ENCODE data around the gene APLNR.

APLNR gene

DNA sequence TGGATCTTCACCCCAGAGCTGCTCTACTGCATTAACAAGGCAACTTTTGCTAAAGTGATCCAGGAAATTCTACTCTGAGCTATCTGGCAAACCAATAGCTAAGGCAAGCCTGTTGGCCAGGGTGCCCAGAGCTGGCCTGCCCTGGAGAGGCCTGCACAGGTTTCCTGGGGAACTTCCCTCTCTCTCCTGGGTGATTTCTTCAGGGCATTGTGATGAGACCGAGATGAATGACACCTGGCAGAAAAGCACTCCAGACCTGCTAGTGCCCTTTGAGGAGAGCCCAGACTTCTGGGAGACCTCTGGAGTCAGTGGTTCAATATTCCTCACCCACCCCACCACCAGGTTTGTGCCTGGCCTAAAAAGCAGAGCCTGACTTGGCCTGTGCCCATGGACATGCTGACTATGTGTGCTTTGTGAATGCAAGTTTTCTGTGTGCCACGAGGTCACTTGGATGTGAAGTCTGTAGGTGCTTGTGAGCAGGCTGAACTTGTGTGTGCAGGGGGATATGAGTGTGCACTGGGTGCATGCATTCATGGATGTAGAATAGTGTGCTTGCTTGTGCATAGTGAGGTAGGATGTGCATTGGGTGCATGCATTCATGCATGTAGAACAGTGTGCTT lies 4.4 kb upstream of the APLNR start:
- TF ChIP-seq, protein P1, sequence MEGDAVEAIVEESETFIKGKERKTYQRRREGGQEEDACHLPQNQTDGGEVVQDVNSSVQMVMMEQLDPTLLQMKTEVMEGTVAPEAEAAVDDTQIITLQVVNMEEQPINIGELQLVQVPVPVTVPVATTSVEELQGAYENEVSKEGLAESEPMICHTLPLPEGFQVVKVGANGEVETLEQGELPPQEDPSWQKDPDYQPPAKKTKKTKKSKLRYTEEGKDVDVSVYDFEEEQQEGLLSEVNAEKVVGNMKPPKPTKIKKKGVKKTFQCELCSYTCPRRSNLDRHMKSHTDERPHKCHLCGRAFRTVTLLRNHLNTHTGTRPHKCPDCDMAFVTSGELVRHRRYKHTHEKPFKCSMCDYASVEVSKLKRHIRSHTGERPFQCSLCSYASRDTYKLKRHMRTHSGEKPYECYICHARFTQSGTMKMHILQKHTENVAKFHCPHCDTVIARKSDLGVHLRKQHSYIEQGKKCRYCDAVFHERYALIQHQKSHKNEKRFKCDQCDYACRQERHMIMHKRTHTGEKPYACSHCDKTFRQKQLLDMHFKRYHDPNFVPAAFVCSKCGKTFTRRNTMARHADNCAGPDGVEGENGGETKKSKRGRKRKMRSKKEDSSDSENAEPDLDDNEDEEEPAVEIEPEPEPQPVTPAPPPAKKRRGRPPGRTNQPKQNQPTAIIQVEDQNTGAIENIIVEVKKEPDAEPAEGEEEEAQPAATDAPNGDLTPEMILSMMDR (IDR thresholded peaks at IDR 0.05; ENCODE audit: low read depth, low read length) = no peak
- no peak for DNase-seq (ENCODE audit: extremely low read depth, low read depth)

DNA sequence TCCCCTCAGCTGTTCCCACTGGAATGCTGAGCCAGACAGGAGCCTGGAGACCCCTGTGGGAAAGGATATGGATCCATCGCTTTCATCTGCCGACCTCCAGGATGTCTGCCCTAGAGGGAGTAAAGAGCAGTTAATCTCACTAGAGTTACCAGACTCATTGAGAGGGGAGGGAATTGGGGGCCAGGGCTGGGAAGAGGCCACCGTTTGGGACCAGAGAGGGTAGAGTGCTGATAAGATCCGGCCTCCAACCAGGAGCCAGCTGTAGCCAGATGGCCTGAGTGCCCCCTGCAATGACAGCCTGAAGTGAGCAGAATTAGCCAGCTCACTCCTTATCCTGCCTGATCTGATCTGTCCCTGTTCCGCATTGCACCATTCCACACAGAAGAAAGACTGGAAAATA lies 3.7 kb upstream of the APLNR start:
- DNase-seq (ENCODE audit: extremely low read depth, low read depth) = no peak
- TF ChIP-seq, protein P1 (IDR thresholded peaks at IDR 0.05; ENCODE audit: low read depth, low read length) = no peak

DNA sequence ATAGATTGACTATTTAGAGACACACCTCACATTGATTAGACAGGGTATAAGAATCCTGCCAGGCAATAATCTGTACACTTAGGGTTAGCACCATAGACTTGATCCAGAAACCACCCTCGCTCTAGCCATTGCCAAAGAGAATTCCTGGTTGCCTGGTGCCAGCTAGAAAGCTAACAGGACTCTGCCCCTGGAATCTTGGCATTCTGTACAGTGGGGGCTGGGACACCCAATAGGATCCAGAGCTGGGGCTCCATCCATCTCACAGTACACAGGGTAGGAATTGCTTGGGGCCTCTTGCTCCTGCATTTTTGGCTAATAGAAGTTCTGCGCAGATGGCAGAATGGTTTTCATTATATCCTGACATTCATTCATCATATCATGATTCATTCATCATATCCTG lies 3.0 kb upstream of the APLNR start:
- TF ChIP-seq, protein P1 (IDR thresholded peaks at IDR 0.05; ENCODE audit: low read depth, low read length) = no peak
- no peak for DNase-seq (ENCODE audit: extremely low read depth, low read depth)

DNA sequence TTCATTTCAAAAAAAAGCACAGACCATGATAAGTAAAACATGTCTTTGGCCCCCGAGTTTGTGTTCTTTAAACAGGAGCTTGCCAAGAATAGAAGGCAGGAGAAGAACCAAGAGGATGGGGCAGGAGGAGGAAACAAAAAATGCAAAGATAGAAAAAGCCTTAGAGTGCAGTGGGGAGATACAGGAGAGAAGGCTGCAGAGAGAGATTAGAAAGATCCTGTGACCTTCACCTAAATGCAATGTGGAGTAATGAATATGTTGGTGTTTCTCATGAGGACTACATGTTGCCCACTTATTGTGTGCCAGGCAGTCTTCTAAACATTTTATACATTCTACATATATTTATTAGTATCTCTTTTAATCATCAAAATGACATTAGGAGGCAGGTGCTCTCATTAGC lies 2.3 kb upstream of the APLNR start:
- TF ChIP-seq, protein P1 (IDR thresholded peaks at IDR 0.05; ENCODE audit: low read depth, low read length) = no peak
- no peak for DNase-seq (ENCODE audit: extremely low read depth, low read depth)

DNA sequence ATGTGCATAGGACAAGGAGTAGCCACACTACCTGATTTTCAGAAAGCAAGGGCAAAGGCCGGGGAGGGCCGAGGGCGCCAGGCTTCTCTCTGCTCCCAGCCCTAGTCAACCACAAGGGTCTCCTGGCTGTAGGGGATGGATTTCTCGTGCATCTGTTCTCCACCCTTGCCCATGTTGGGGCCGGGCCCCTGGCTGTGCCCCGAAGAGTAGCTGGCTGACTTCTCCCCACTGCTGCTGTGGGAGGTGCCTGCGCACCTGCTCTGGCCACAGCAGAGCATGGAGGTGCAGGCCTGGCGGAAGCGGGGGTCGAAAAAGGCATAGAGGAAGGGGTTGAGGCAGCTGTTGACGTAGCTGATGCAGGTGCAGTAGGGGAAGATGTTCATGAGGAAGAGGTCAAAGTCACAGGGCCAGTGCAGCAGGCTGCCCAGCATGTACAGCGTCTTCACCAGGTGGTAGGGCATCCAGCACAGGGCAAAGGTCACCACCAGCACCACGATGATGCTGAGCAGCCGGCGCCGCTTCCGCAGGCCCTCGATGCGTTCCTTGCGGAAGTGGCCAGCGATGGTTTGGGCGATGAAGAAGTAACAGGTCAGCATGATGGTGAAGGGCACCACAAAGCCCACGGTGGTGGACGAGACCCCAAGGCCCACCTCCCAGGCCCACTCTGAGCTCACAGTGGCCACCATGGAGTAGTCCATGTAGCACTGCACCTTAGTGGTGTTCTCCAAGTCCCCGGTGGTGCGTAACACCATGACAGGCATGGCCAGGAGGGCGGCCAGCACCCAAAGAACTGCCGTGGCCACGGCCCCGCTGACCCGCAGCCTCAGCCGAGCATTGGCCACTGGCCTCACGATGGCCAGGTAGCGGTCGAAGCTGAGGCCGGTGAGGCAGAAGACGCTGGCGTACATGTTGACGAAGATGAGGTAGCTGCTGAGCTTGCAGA lies 1.0 kb downstream of the APLNR start:
- DNase-seq (ENCODE audit: extremely low read depth, low read depth) = no peak
- TF ChIP-seq, protein P1 (IDR thresholded peaks at IDR 0.05; ENCODE audit: low read depth, low read length) = no peak

DNA sequence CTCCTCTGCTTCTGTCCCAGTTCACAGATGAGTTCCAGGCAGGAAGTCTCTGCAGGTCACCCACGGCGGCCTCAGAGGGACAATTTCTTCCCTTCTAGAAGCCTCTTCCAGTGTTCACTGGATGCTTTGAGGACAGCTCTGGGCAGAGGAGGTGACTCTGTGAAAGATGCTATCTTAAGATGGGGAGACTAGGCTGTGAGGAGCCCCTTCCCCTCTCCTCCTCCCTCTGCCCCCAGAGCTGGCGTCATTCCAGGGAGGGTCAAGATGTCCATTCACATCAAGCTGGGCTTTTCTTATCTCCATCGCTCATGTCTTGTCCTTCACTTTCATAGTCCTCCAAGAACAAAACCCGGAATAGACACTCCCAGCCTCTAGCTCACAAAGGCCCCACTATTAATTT lies 3.3 kb downstream of the APLNR start:
- no peak for DNase-seq (ENCODE audit: extremely low read depth, low read depth)
- TF ChIP-seq, protein P1 (IDR thresholded peaks at IDR 0.05; ENCODE audit: low read depth, low read length) = no peak
